ENCODE data around the gene KRTAP5-7. TPM values are rescaled to one million over a fixed set of nuclear protein-coding genes. Genes with fewer than 3 reads are reported as not detected.

Gene KRTAP5-7
- total RNA-seq, 2 donors from 2014 or later, result not detected

GRCh38 chr11:71543866-71544265, 16.8 kb downstream of the KRTAP5-7 start:
- Histone ChIP-seq H3K27me3 (no peaks in the 10 kb centered on the region), H3K27ac (no peak overlapping the region)
- no peak for TF ChIP-seq CTCF (IDR thresholded peaks at IDR 0.05)

GRCh38 chr11:71544525-71545214, 17.6 kb downstream of the KRTAP5-7 start:
- Histone ChIP-seq H3K36me3 (no peaks in the 10 kb centered on the region), H3K4me3 (no peak overlapping the region), H3K9me3 (no peaks in the 10 kb centered on the region), H3K27me3 (no peaks in the 10 kb centered on the region), H3K27ac (no peak overlapping the region), H3K4me1 (no peaks in the 10 kb centered on the region)
- TF ChIP-seq CTCF (IDR thresholded peaks at IDR 0.05), result no peak
- DNase-seq (ENCODE audit: low spot score), result no peak

More at GRCh38 chr11:71543866-71544265, 16.8 kb downstream of the KRTAP5-7 start:
- no peaks in the 10 kb centered on the region for H3K9me3 ChIP-seq
- no peaks in the 10 kb centered on the region for H3K36me3 ChIP-seq
- DNase-seq (ENCODE audit: low spot score), result no peak
- H3K4me3 ChIP-seq, result no peak overlapping the region
- H3K4me1 ChIP-seq, result no peaks in the 10 kb centered on the region

GRCh38 chr11:71545405-71545966, 18.4 kb downstream of the KRTAP5-7 start:
- TF ChIP-seq CTCF (IDR thresholded peaks at IDR 0.05), result no peak
- H3K9me3 ChIP-seq, result no peaks in the 10 kb centered on the region
- DNase-seq (ENCODE audit: low spot score), result no peak
- H3K27ac ChIP-seq, result no peak overlapping the region
- H3K4me3 ChIP-seq, result no peak overlapping the region
- H3K36me3 ChIP-seq, result no peaks in the 10 kb centered on the region
- no peaks in the 10 kb centered on the region for H3K27me3 ChIP-seq
- no peaks in the 10 kb centered on the region for H3K4me1 ChIP-seq

- no peak for TF ChIP-seq CTCF (IDR thresholded peaks at IDR 0.05)
- Histone ChIP-seq H3K4me1 (no peaks in the 10 kb centered on the region), H3K36me3 (no peaks in the 10 kb centered on the region), H3K4me3 (no peak within 1 kb of the TSS), H3K27ac (no peak within 1 kb of the TSS), H3K9me3 (no peaks in the 10 kb centered on the region), H3K27me3 (no peaks in the 10 kb centered on the region)
- DNase-seq (ENCODE audit: low spot score), result no peak
Measured at GRCh38 chr11:71548120-71548519, 21.1 kb downstream of the KRTAP5-7 start, which contains the start of gene KRTAP5-9. TSS of gene KRTAP5-9 (plus strand) at chr11:71548420. CDS start at chr11:71548658, 238 bp downstream.

GRCh38 chr11:71548716-71549151, 21.7 kb downstream of the KRTAP5-7 start:
- no peaks in the 10 kb centered on the region for H3K9me3 ChIP-seq
- DNase-seq (ENCODE audit: low spot score), result no peak
- no peak overlapping the region for H3K4me3 ChIP-seq
- H3K36me3 ChIP-seq, result no peaks in the 10 kb centered on the region
- no peak for TF ChIP-seq CTCF (IDR thresholded peaks at IDR 0.05)
- no peaks in the 10 kb centered on the region for H3K4me1 ChIP-seq
- H3K27me3 ChIP-seq, result no peaks in the 10 kb centered on the region
- H3K27ac ChIP-seq, result no peak overlapping the region
